Dermis microvascular lymphatic vessel endothelial cell (primary cell): ENCODE results near the gene CCNB1. TPM values are rescaled to one million over a fixed set of nuclear protein-coding genes. Genes with fewer than 3 reads are reported as not detected.

Experiments used
- total RNA-seq: library from RNA; depleted of rRNA; stranded (reverse); fragments of >200 nt; gene quantifications from 2 replicates; pipeline ENCODE4 v1.2.1, GENCODE V29; 2014

CCNB1 gene
- total RNA-seq, 1 donor from 2014 or later = 115 TPM

Other genes starting within 250 kb of the CCNB1 start
- gene SLC30A5, start 73.1 kb upstream of the CCNB1 start, total RNA-seq = 49.8 and 53.9 TPM in 2 replicates
- gene CENPH, start 22.4 kb downstream of the CCNB1 start, total RNA-seq = 3.5 and 8.9 TPM in 2 replicates
- gene CDK7, start 67.7 kb downstream of the CCNB1 start, total RNA-seq = 24.9 and 37.9 TPM in 2 replicates
- 2.9 and 3.0 TPM in 2 replicates for gene CCDC125, start 165.7 kb downstream of the CCNB1 start, total RNA-seq
- 15.6 and 16.7 TPM in 2 replicates for gene AK6, start 202.4 kb downstream of the CCNB1 start, total RNA-seq
- 63.3 and 78.7 TPM in 2 replicates for gene TAF9, start 202.4 kb downstream of the CCNB1 start, total RNA-seq
- 9.0 and 11.7 TPM in 2 replicates for gene RAD17, start 202.7 kb downstream of the CCNB1 start, total RNA-seq
- 0.90 and 1.6 TPM in 2 replicates for gene MARVELD2, start 248.0 kb downstream of the CCNB1 start, total RNA-seq